HCT116 (cell line): ENCODE data around the gene AOPEP.

ENCODE experiments used
- CEBPB ChIP-seq: IDR thresholded peaks from 2 replicates; pipeline ENCODE4 v1.6.1; 2012; ENCODE audit warnings: low read depth
- ELF1 ChIP-seq: IDR thresholded peaks from 2 replicates; pipeline ENCODE4 v1.6.1; 2012; ENCODE audit warnings: low read depth, borderline replicate concordance
- EZH2 ChIP-seq: fragments of 200-600 bp; sonication (generic); IDR thresholded peaks from 2 replicates; pipeline ENCODE4 v1.6.1; 2017; ENCODE audit warnings: antibody characterized with exemption, mixed run types
- EZH2phosphoT487 ChIP-seq: fragments of 200-600 bp; IDR thresholded peaks from 2 replicates; pipeline ENCODE4 v1.6.1; 2018; ENCODE audit warnings: antibody characterized with exemption, borderline replicate concordance
- JUND ChIP-seq: IDR thresholded peaks from 2 replicates; pipeline ENCODE4 v1.6.1; 2012
- POLR2A ChIP-seq: IDR thresholded peaks from 2 replicates; pipeline ENCODE4 v1.7.0; 2011; ENCODE audit warnings: borderline replicate concordance; ENCODE audit not compliant: insufficient read depth, insufficient read length; ENCODE audit errors: extremely low read depth
- POLR2AphosphoS5 ChIP-seq: IDR thresholded peaks from 2 replicates; pipeline ENCODE4 v1.6.1; 2011; ENCODE audit warnings: mild to moderate bottlenecking, low read depth, low read length, moderate library complexity
- RAD21 ChIP-seq: IDR thresholded peaks from 2 replicates; pipeline ENCODE4 v1.6.1; 2012; ENCODE audit warnings: low read depth, mild to moderate bottlenecking
- SRF ChIP-seq: IDR thresholded peaks from 2 replicates; pipeline ENCODE4 v1.6.1; 2012; ENCODE audit warnings: low read depth
- YY1 ChIP-seq: IDR thresholded peaks from 2 replicates; pipeline ENCODE4 v1.6.1; 2011; ENCODE audit warnings: low read length, low read depth, moderate library complexity, mild to moderate bottlenecking; ENCODE audit not compliant: insufficient replicate concordance; ENCODE audit errors: extremely low read depth
- ZFX ChIP-seq: fragments of 450-650 bp; IDR thresholded peaks from 2 replicates; pipeline ENCODE4 v1.6.1; 2017
- ZNF274 ChIP-seq: fragments of 200-500 bp; sonication (Bioruptor generic); IDR thresholded peaks from 2 replicates; pipeline ENCODE4 v1.6.1; 2014; ENCODE audit warnings: mild to moderate bottlenecking, low read depth, low read length, inconsistent platforms
- TF ChIP-seq, protein P1 (sequence below), 3 experiments: fragments of 200-600 bp in 1 of 3; sonication (generic) in 1 of 3; IDR thresholded peaks in 2 of 3; conservative IDR thresholded peaks in 1 of 3; 2 replicates each; pipeline ENCODE4 v1.5.1; 2012 to 2017; ENCODE audit warnings: low read depth in 2 of 3, low read length in 2 of 3, antibody characterized with exemption in 1 of 3, borderline replicate concordance in 1 of 3, control low read depth in 1 of 3, mild to moderate bottlenecking in 1 of 3, mixed read lengths in 1 of 3, mixed run types in 1 of 3, moderate library complexity in 1 of 3; ENCODE audit not compliant: insufficient read depth in 1 of 3

DNA sequence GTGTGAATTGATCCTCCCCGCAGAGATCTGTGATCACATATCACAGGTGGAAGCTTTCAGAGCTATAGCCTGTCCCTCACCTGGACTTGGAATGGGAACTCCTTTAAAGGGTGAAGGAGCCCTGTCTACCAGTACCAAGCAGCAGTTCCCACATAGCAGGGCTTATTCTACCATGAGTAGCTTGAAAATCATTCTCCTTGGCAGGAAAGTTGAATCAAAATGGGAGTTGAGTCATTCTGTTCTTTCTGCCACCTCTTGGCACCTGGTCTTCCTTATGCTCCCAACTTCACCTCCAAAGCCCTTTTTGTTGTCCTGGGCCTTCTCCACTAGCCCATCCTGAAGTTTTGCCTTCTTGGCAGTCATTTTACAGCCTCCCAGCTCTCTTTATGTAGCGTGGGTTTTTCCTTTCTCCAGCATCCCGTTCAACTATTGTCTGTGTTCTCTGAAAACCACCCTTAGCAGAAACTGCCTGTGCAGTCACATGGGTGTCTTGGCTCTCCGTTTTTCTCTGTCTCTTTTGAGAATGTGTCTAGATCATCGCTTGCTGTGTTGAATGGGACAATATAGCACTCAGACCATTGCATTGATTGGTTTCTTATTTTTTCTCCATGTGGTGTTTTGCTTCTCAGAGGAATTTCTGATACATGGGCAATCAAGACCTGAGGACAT, 222.2 kb downstream of the AOPEP start:
- no peak for TF ChIP-seq YY1
- TF ChIP-seq, protein P1, sequence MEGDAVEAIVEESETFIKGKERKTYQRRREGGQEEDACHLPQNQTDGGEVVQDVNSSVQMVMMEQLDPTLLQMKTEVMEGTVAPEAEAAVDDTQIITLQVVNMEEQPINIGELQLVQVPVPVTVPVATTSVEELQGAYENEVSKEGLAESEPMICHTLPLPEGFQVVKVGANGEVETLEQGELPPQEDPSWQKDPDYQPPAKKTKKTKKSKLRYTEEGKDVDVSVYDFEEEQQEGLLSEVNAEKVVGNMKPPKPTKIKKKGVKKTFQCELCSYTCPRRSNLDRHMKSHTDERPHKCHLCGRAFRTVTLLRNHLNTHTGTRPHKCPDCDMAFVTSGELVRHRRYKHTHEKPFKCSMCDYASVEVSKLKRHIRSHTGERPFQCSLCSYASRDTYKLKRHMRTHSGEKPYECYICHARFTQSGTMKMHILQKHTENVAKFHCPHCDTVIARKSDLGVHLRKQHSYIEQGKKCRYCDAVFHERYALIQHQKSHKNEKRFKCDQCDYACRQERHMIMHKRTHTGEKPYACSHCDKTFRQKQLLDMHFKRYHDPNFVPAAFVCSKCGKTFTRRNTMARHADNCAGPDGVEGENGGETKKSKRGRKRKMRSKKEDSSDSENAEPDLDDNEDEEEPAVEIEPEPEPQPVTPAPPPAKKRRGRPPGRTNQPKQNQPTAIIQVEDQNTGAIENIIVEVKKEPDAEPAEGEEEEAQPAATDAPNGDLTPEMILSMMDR (IDR thresholded peaks at IDR 0.05 in 2 of 3, conservative IDR thresholded peaks at IDR 0.05 in 1 of 3; ENCODE audit: borderline replicate concordance in 1 of 3, insufficient read depth in 1 of 3, low read depth in 2 of 3, low read length in 2 of 3), result no peak
- no peak for TF ChIP-seq EZH2
- TF ChIP-seq CEBPB, result no peak
- TF ChIP-seq ELF1, result no peak
- no peak for TF ChIP-seq ZFX
- no peak for TF ChIP-seq ZNF274
- TF ChIP-seq SRF, result no peak
- no peak for TF ChIP-seq EZH2phosphoT487
- no peak for TF ChIP-seq POLR2A
- TF ChIP-seq JUND, result no peak
- no peak for TF ChIP-seq POLR2AphosphoS5
- no peak for TF ChIP-seq RAD21
